HUES48 (cell line): Measurements from ENCODE around the gene DNTT.

Experiments used
- H3K27ac ChIP-seq: one replicate; pipeline ENCODE4 v1.7.0; 2013; ENCODE audit warnings: low read depth, low read length, inconsistent platforms
- H3K27me3 ChIP-seq: 2 replicates; pipeline ENCODE4 v1.6.1; 2013; ENCODE audit warnings: mild to moderate bottlenecking, low read length; ENCODE audit not compliant: control insufficient read depth, insufficient read depth
- H3K36me3 ChIP-seq: 2 replicates; pipeline ENCODE4 v1.6.1; 2013; ENCODE audit warnings: low read length; ENCODE audit not compliant: control insufficient read depth, insufficient read depth
- H3K4me1 ChIP-seq: 2 replicates; pipeline ENCODE4 v1.6.1; 2013; ENCODE audit warnings: mild to moderate bottlenecking, low read length; ENCODE audit not compliant: control insufficient read depth, insufficient read depth
- H3K4me3 ChIP-seq: 2 replicates; pipeline ENCODE4 v1.5.1; 2013; ENCODE audit warnings: mild to moderate bottlenecking, low read depth, low read length
- H3K9ac ChIP-seq: 2 replicates; pipeline ENCODE4 v1.6.1; 2013; ENCODE audit warnings: mild to moderate bottlenecking, low read depth, low read length, moderate library complexity
- H3K9me3 ChIP-seq: 2 replicates; pipeline ENCODE4 v1.6.1; 2013; ENCODE audit warnings: low read length; ENCODE audit not compliant: control insufficient read depth, insufficient read depth

DNTT gene

DNA sequence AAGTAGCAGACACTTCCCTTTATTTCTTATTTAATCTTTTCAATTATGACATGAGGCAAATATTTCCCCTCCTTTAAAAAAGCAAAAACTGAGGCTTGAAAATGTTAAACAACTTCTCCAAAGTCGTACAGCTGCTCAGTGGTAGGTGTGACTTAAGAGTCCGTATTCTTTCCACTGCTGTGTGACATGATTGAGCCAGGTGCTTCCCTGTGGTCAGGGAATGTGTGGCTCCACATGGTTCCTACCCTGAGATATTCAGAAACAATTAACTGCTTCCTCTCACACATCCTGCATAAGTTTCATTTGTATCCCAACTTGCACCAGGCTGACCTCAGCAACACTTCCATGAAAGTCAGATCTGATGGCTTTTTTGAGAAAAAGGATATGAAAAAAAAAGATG is 41.0 kb downstream of the DNTT start:
- Histone ChIP-seq H3K4me1 (peaks cover 26% of the 10 kb centered on the region), H3K27ac (peak overlapping the region; percentile 88), H3K27me3 (no peaks in the 10 kb centered on the region), H3K4me3 (no peak overlapping the region), H3K9ac (no peak overlapping the region), H3K9me3 (peaks cover 11% of the 10 kb centered on the region), H3K36me3 (no peaks in the 10 kb centered on the region)

DNA sequence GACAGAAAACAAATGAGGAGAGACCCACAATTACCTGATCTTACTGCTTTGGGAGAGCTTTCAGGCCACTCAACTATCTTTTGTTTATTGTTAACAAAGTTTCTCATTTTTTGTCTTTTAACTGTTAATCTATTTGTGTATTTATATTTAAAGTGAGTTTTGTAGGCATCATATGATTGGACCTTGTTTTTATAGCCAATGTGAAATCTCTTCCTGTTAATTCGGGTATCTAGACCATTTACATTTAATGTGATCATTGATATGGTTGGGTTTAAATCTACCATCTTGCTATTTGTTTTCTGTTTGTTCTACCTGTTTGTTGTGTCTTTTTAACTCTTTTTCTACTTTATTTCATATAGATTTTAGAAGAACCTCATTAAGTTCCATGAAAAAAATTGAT is 42.1 kb downstream of the DNTT start:
- peak overlapping the region; percentile 88 for H3K27ac ChIP-seq
- H3K4me1 ChIP-seq, result peaks cover 17% of the 10 kb centered on the region
- no peaks in the 10 kb centered on the region for H3K36me3 ChIP-seq
- H3K27me3 ChIP-seq, result no peaks in the 10 kb centered on the region
- peaks cover 11% of the 10 kb centered on the region for H3K9me3 ChIP-seq
- no peak overlapping the region for H3K4me3 ChIP-seq
- H3K9ac ChIP-seq, result no peak overlapping the region

DNA sequence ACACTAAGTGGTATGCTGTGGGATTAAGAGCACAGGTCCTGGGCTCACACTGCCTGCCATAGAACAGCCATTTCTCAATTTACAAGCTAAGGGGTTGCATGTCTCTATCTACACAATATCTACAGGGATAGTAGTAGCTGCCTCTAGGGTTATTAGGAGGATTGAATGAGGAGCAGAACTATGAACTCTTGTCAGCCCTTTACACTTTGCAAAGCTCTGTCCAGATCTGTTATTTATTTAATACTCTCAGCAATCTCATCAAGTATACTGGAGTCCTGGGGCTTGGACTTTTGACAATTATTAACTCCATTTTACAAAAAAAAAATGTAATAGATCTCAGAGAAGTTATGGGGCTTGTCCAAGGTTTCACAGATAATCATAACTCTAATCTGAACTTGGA is 47.8 kb downstream of the DNTT start:
- Histone ChIP-seq H3K36me3 (no peaks in the 10 kb centered on the region), H3K4me3 (no peak overlapping the region), H3K27me3 (no peaks in the 10 kb centered on the region)

DNA sequence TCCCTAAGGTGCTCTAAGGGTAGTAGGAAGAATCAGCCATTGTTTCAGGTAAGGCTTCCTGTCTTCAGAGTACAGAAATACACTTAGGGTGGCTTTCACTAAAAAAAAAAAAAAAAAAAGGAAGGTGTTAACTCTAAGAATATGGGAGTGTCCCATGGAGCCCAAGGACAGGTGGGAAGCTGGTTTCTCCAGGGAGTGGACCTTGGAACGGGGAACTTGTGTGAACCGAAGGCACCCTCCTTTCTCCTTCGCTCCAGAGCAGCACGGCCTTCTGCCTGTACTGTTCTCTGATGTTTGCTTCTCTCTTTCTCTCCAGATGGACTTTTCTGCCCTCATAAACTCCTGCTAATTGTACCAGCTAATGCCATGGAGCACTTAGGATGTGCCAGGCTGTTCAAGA is 48.3 kb downstream of the DNTT start:
- Histone ChIP-seq H3K9me3 (no peaks in the 10 kb centered on the region), H3K36me3 (no peaks in the 10 kb centered on the region), H3K27me3 (no peaks in the 10 kb centered on the region), H3K4me1 (no peaks in the 10 kb centered on the region), H3K4me3 (no peak overlapping the region), H3K27ac (no peak overlapping the region), H3K9ac (no peak overlapping the region)

More for the DNA sequence above, 47.8 kb downstream of the DNTT start:
- Histone ChIP-seq H3K27ac (no peak overlapping the region), H3K9ac (no peak overlapping the region), H3K4me1 (no peaks in the 10 kb centered on the region), H3K9me3 (no peaks in the 10 kb centered on the region)

DNA sequence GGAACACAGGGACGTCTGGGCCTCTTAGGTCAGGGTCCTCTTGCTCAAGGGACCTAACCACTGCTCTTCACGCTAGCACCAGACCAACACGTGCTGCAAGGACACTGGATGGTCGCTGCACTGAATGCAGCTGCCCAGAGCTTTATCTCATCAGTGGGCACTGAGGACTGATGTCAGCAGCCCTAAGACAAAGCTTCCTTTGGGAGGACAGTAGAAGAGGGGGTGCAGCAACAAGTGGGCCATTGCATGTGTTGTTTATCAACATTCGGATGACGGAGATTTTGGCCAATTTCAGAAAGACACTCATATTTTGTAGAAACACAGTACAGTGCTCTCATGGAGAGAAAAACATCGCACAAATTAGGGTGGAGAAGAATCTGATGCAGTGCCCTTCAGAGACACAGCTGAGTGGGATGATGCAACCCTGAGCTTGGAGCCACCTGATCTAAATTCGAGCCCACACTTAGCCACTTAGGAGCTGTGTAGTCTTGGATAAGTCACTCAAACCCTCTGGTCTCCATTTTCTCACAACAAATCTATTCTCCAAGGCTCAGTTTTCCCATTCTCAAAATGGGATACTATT is 52.9 kb downstream of the DNTT start:
- Histone ChIP-seq H3K27me3 (no peaks in the 10 kb centered on the region), H3K4me1 (no peaks in the 10 kb centered on the region), H3K9me3 (no peaks in the 10 kb centered on the region), H3K36me3 (no peaks in the 10 kb centered on the region), H3K9ac (no peak overlapping the region), H3K4me3 (no peak overlapping the region), H3K27ac (no peak overlapping the region)

DNA sequence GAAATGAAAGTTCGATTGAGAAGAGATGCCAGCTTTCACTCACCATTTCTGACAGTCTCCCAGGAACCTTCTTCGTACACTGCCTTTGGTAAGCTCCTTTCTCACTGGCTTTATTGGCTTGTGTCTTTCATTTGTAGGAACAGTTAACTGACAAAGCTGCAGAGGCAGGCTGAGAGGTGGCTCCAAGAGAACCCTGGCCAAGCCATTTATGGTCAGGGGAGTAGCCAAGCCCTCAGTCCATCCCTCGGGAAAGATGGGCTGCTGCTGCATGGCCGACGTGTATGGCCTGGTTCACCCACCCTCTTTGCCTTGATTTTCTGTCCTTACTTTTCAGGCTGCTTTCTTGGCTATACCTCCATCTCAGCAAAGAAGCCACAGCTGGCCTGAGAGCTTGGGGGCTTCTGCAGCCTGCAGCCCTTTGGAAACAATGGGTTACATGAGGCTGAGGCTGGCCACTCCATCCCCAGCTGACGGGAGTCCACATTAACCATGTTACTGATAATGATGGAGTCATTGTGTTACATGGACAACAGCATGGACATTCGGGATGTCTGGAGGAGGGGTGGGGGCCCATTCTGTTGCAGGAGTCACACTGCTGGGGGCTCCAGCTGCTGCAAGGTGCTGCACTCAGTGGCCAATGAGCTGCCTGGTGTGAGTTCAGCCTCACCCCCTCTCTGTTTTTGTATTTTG is 54.8 kb downstream of the DNTT start, which contains the start of gene OPALIN:
OPALIN (minus strand) TSS at position 152 of the 690 bp plus-strand sequence; CDS start at position 46, 106 bp downstream.
- Histone ChIP-seq H3K36me3 (no peaks in the 10 kb centered on the region), H3K4me3 (no peak within 1 kb of the TSS), H3K27me3 (no peaks in the 10 kb centered on the region)

DNA sequence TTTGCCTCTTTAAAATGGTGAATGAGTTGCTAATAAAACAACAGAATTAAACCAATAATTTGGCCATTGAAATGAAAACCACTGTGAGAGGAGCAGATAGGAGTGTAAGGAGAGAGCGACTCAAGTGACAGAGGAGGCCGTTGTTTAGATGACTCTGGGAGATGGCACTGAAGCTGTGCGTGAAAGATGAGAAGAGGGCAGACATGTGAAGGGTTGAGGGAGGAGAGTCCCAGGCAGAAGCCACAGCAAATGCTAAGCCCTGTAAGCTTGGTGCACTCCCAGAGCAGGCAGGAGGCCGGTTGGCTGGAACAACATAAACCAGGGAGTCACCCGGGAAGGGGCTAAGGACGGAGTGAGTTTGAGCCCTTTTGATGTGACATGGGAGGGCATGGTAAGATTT is 55.4 kb downstream of the DNTT start:
- Histone ChIP-seq H3K9ac (no peak overlapping the region), H3K9me3 (no peaks in the 10 kb centered on the region), H3K4me3 (no peak overlapping the region), H3K27ac (no peak overlapping the region), H3K27me3 (no peaks in the 10 kb centered on the region), H3K36me3 (no peaks in the 10 kb centered on the region), H3K4me1 (no peaks in the 10 kb centered on the region)

More for the DNA sequence above, 54.8 kb downstream of the DNTT start, which contains the start of gene OPALIN:
- Histone ChIP-seq H3K27ac (no peak within 1 kb of the TSS), H3K9ac (no peak within 1 kb of the TSS), H3K4me1 (no peaks in the 10 kb centered on the region), H3K9me3 (no peaks in the 10 kb centered on the region)

DNA sequence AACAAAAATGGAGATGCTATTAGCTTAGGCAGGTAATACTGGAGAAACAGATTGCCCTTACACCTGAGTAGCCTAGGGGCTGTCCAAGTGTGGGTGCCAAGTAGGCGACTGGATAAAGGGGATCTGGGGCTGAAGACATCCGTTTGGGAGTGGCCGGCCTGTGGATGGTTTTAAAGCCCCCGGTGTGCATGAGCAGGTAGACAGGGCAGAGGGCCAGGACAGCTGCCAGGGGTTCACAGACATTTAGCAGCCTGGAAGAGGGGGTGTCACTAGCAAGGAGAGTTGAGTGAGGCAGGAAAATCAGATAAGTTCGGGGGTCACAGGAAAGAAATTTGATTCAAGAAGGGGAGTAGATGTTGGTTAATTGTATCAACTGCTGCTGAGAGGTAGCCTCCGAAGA is 56.1 kb downstream of the DNTT start:
- Histone ChIP-seq H3K4me3 (no peak overlapping the region), H3K27me3 (no peaks in the 10 kb centered on the region), H3K27ac (no peak overlapping the region), H3K4me1 (no peaks in the 10 kb centered on the region), H3K9ac (no peak overlapping the region), H3K9me3 (no peaks in the 10 kb centered on the region), H3K36me3 (no peaks in the 10 kb centered on the region)

DNA sequence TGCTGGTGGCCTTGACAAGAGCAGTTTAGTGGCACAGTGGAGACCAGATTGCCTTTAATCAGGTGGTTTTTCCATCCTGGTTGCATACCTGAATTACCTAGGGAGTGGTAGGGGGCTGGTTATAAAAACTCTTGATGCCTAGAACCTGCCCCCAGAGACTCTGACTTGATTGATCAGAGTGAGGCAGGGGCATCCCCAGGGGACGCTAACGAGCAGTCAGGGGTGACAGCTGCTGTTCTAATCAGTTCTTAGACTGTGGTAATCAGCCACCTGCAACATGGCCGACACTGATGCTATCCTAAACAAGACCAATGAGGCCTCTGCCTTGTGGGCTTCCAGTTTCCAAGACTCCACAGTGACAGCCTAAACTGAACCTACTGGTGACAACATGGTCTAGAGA is 56.5 kb downstream of the DNTT start:
- Histone ChIP-seq H3K4me3 (no peak overlapping the region), H3K36me3 (no peaks in the 10 kb centered on the region), H3K9ac (no peak overlapping the region), H3K27me3 (no peaks in the 10 kb centered on the region), H3K4me1 (no peaks in the 10 kb centered on the region), H3K27ac (no peak overlapping the region), H3K9me3 (no peaks in the 10 kb centered on the region)

DNA sequence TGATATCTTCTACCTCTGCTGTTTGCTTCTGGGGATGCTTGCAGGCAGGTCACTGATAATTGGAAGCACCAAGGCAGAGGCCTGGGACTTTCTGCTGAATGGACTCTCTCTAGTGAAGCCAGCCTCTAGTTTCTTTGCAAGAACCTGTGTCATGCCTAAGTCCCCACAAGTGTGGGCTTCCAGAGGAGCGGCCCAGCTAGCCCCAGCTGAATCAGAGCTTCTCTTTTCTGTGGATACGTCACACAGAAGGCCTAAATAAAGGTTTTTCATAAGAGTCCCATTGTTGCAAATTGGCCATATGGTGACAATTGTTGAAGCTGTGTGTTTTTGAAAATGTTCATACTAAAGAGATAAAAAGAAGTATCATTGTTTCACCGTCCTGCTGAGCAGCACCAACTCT is 61.3 kb downstream of the DNTT start:
- Histone ChIP-seq H3K9me3 (no peaks in the 10 kb centered on the region), H3K27me3 (no peaks in the 10 kb centered on the region), H3K4me3 (no peak overlapping the region), H3K9ac (no peak overlapping the region), H3K36me3 (no peaks in the 10 kb centered on the region), H3K27ac (no peak overlapping the region), H3K4me1 (no peaks in the 10 kb centered on the region)

DNA sequence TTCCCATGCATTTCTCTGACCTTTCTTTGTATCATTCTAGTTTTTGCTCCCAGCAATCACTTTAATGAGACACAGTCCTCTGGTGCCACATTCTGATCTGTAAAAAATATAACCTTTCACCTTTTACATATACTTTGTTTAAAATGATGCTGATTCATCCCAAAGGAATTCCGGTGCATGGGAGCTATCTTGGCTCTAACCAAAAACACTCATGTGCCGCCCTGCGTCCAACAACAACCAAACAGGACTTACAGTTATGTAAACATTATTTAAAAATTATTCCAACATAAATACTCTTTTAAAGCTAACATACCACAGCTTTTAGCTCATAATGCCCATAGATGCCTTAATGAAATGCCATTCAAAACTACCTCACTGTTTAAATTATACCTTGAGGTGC is 62.3 kb downstream of the DNTT start:
- no peaks in the 10 kb centered on the region for H3K9me3 ChIP-seq
- no peak overlapping the region for H3K9ac ChIP-seq
- H3K27me3 ChIP-seq, result no peaks in the 10 kb centered on the region
- H3K27ac ChIP-seq, result no peak overlapping the region
- H3K36me3 ChIP-seq, result no peaks in the 10 kb centered on the region
- no peaks in the 10 kb centered on the region for H3K4me1 ChIP-seq
- H3K4me3 ChIP-seq, result no peak overlapping the region
